ACHN (cell line): ENCODE measurements around the gene ANK2.
A peak's percentile ranks its signal among the peaks of the same experiment; 100 is the strongest.
"Not testable (repeated sequence)": the region's sequence is repeated elsewhere in the genome, so short reads cannot be mapped to it uniquely, and the experiment has no call there.

Source experiments
- DNase-seq: peaks from one replicate; pipeline ENCODE4 v3.0.0-alpha.2; 2015
- in situ Hi-C: cut with HindIII; loops from 2 replicates; pipeline ENCODE4 v1.10.0; 2017; ENCODE audit warnings: low sequenced_read_pairs, low pct_ligation_motif_present, low pct_unique_long_range_greater_than_20kb

Gene ANK2

DNA sequence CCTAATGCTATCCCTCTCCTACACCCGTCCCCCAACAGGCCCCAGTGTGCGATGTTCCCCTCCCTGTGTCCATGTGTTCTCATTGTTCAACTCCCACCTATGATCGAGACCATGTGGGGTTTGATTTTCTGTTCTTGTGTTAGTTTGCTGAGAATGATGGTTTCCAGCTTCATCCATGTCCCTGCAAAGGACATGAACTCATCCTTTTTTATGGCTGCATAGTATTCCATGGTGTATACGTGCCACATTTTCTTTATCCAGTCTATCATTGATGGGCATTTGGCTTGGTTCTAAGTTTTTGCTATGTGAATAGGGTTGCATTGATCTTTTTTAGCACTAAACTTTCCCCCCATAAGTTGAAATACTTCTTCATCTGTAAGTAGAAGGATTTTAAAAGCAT is 195.3 kb downstream of the ANK2 start:
- in situ Hi-C loops, DNase-seq: not testable (repeated sequence)

DNA sequence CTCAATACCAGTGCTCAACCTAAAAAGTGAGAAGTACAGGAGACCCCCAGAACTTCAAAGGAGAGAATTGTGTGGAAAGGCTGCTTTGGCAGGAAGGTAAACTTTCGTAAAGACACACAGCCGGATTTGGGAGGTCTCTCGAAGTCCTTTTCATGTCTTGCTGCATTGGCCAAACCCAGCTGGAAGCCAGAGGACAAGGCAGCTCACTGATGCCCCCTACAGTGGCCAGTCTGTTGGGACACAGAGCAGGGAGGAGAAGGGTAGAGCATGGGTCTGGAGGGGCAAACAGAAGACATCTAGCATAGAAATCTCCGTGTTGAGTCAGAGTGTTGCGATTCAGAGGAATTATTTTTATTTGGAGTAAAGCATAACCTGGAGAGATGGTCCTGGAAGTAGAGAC is 198.9 kb downstream of the ANK2 start:
- DNase-seq = peak; percentile 19
- in situ Hi-C loops = no loop called here

DNA sequence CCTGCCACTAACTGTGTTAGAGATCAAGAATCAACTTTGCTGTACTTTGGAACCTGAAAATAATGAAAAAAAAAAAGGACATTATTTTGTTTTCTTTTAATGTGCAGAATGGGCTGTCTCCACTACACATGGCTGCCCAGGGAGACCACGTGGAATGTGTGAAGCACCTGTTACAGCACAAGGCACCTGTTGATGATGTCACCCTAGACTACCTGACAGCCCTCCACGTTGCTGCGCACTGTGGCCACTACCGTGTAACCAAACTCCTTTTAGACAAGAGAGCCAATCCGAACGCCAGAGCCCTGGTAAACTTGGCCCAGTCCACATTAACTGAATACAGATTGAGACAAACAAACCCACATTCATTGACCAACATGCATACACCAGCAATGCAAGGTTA is 206.2 kb downstream of the ANK2 start:
- in situ Hi-C loops = no loop called here
- no peak for DNase-seq

DNA sequence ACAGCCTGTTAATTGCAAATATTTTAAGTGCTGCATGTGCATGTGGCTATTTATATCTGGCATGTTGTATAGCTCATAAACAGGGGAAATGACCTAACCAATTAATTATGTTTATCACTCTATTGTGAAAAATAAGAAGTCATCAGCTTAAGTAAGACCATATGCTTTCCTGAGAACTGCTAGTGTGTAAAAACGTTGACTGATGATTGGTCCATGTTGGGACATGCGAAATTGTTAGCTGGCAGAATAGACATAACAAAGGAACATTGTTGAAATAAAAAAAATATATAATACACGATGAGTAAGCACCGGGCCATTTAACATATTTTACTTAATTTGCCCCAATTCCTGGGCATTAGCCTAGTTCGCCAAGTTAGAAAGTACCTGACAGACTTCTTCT is 207.5 kb downstream of the ANK2 start:
- DNase-seq = no peak
- in situ Hi-C loops = no loop called here

DNA sequence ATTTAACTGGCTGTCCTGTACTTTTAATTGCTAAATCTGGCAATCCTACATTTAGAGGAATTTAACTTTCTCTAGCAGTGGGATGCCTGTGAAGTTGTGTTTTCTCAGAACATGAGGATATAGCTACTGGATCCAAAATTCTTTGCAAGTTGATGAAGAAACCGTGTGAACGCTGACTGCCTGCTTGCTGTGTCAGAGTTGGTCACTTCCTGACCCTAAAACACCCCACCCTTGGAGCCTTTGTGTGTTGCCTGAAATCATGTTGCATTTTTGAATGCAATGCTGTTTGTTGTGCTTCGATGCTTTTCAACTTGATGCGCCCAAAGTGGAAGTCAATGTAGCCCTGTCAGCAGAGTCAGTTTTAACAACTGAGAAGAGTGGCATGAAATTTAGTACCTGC is 211.2 kb downstream of the ANK2 start:
- in situ Hi-C loops = no loop called here
- DNase-seq = no peak

DNA sequence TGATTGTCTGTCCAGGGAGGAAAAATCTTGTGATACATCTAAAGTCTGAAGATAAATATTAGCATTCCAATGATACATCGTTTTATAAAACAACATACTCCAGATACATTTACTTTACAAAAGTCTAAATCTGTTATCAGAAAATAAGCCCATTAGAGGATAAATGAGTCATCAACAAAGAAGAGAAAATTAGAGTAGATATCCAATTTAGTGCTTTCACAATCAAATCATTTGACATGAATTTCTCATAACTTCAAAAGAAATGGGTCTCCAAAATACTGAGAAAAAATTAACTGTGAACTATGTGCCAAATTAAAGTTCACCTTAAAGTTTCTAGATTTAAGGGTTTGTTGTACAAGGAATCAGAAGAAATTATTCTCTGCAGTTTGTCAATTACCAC is 213.8 kb downstream of the ANK2 start:
- in situ Hi-C loops = no loop called here

DNA sequence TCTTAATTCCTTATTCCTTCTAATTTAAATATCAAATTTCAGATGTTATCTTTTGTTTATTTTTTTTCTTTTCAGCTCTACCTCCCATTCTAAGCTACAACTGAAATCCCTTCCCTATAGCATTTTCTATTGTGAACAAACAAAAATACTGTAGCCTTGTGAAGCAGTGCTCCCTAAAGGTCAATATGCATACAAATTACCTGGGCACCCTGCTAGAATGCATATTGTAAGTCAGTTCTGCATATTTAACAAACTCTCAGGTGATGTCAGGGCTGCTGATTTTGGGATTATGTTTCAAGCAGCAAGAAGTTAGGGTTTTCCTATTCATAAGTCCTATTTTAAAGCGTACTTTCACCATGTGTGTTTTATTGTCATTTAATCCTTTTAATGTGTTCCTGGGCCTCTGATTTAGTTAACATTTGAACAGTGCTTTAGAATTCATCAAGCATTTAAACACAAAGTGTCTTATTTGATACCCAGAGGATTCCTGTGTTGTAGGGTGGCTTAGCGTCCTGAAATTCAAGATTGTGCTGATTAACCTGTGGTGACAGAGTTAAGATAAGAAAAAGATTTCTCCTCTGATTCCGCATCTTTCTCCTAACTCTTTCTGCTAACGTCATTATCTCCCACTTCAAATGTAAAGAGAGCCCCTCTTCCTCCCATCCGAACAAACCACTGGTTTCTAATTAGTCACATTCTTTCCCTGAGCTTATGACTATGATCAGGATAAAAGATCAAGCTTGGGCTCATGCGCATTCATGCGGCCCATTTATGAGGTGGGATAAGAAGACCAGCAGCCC is 221.3 kb downstream of the ANK2 start:
- in situ Hi-C loops = no loop called here
- no peak for DNase-seq

More for the DNA sequence above, 213.8 kb downstream of the ANK2 start:
- no peak for DNase-seq

DNA sequence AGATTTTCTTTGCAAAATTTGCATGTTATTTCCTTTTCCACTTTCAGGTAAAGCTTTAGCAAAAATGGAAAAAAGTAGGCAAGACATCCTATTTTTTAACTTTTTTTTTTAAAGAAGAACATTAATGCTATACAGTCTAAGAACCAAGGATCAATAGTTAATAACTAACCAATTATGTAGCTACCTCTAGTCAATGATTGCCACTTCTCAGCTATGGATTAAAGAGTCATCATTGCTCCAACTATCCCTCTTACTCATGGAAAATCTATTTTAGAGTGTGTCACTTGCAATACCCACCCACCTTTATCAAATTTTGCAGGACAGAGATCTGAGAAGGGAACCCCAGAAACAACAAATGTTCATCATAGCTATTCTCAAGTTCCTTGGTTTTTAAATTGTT is 223.1 kb downstream of the ANK2 start:
- DNase-seq = peak; percentile 47
- in situ Hi-C loops = no loop called here

DNA sequence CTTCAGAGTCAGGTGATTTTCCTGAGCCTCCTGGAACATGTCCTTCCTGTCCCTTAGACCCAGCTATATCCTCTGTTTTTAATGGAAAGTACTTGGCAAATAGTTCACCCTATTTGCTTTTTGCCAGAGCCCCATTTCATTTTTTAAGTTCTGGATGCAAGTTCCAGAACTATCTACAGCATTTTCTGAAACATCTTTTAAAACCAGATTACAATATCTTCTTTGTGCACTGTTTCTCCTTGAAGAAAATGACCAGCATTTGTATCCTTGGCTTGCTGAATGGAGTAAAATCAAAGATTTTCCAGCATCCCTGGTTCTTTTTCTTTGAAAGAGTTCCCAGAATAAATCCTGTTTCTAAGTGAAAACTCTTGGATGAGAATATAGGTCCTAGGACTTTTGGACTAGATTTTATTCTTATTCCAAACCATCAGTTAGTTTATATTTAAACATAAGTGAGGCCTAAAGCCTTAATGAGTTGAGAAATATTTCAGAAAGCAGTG is 224.3 kb downstream of the ANK2 start:
- in situ Hi-C loops = no loop called here
- DNase-seq = no peak

DNA sequence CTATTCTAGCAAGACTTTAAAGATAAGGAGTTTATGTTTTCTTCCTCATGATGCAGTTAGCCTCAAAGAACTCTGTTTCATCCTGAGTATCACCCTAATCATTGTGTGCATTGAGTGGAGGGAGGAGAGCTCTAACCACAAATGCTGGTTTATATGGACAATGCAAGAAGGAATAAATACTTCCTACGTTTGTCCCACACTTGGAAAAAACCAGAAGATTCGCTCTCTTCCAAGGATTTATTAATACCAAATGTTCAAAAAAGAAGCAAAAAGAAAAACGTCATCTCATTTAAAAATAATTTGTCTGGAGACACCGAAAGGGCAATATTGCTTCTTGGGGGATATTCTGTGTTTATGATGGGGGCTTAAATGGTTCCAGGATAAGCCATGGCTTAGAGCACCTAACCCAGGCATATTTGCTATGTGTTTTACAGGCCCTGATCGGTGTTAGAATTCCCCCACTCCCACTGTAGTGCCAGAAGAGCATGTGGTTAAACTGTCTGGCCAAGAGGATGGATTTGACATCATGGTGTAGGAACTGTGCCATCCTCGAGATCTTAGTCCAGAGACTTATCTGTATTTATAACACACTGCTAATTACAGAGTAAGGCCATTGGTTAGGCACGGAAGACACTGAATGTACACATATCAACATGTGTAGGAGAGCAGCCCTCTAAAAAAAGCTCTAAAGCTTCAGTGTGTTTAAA is 227.2 kb downstream of the ANK2 start:
- no peak for DNase-seq
- in situ Hi-C loops = no loop called here

DNA sequence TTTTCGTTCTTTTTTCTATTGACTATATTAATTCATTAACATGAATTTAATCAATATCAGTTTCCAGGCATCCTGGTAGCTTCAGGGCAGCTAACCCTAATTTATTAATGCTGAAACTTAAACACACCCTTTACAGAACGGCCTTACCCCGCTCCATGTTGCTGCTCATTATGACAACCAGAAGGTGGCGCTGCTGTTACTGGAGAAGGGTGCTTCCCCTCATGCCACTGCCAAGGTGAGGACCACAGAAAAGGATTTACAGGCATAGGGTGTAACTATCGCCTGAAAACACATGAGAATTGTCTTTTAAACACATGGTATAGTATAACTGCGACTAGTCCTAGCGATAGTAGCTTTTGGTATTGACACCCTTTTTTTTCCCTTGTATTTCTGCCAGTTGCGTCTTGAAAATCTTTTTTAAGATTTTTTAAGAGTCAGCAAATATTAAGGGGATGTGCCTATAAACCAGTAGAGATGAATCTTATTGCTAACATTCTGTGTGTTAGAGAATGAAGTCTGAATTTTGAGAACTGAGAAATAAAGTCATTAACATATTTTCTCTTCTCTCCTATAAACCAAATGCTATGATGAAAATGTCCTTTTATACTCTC is 229.0 kb downstream of the ANK2 start:
- in situ Hi-C loops = no loop called here
- peak; percentile 73 for DNase-seq

DNA sequence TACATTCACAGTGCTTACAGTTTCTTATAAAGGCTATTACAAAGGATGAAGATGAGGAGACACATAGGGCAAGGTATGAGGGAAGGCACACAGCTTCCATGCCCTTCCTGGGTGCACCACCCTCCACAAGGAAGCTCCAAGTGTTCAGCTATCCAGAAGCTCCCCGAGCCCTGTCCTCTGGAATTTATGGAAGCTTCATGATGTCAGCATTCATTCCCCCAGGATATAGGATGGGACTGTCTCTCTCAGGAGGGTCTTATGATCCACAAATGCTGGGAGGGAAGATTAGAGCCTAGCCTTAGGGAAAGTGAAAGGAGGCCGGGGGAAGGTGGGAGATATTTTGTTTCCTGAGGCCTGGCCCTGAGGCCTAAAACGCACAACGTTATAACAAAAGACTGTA is 236.0 kb downstream of the ANK2 start:
- DNase-seq = no peak
- in situ Hi-C loops = no loop called here

DNA sequence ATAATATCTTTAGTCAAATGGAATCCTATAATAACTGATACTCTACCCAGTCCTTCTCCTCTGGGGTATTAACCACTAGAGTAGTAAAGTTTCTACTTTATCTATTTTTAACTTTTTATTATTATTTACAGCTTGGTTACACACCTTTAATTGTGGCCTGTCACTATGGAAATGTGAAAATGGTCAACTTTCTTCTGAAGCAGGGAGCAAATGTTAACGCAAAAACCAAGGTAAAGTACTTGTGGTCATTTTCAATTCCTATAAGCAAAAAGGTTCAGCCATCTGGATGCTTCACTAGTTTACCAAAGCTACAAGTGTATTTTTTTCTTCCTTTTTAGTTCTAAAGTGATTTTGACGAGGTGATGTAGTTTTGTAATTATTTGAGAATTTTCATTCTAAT is 238.8 kb downstream of the ANK2 start:
- in situ Hi-C loops = no loop called here
- DNase-seq = no peak

DNA sequence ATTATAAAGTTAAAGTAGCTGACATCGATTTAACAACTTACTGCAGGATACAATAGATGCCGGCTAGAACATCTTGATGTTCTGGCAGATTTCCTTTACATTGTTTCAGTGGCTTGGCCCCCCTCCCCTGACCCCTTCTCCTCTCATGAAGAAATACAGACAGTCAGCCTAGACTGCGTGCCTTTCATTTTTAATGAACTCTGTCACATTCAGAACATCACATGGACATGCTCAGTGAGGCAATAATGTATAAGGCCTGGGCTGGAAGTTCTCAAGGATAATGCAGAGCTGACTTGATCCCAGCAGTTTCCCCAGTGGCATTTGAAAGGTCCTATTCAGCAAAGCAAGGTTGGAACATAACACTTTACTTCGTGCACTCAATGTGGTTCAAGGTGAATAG is 239.2 kb downstream of the ANK2 start:
- in situ Hi-C loops = no loop called here
- DNase-seq = no peak

DNA sequence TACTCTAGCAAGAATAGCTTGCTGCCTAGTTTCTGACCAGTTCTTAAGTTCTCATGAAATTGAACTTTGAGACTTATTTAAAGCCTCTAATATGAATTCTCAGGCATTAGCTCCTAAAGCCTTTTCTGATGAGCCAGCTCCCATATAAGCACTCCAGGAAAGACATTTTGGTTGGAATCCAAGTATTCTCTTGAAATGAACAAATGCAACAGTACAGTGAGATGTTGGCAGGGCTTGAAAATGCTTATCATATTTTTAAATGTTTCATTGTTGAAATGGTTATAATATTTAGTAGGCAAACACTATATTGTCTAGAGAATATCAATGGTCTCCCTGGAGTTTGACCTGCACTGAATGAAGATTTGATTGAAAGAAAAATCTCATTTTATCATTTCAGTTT is 240.3 kb downstream of the ANK2 start:
- no peak for DNase-seq
- in situ Hi-C loops = no loop called here

DNA sequence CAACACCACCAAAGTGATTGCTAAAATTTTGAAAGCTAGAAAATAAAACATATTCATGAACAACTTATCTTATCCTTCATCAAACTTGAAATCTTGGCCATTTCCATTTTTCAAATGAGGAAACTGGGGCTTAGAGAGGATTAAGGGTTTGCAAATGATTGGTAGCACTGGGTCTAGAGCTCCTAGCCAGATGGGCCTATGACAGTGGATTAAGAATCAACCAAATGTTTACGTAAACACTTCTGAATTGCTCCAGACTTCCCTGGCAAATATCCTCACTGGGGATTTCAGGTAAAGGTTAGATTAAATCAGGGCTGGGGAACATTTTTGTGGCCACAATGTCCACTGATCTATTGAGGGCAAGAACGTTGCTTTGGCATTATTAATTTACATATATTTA is 241.2 kb downstream of the ANK2 start:
- in situ Hi-C loops = no loop called here

DNA sequence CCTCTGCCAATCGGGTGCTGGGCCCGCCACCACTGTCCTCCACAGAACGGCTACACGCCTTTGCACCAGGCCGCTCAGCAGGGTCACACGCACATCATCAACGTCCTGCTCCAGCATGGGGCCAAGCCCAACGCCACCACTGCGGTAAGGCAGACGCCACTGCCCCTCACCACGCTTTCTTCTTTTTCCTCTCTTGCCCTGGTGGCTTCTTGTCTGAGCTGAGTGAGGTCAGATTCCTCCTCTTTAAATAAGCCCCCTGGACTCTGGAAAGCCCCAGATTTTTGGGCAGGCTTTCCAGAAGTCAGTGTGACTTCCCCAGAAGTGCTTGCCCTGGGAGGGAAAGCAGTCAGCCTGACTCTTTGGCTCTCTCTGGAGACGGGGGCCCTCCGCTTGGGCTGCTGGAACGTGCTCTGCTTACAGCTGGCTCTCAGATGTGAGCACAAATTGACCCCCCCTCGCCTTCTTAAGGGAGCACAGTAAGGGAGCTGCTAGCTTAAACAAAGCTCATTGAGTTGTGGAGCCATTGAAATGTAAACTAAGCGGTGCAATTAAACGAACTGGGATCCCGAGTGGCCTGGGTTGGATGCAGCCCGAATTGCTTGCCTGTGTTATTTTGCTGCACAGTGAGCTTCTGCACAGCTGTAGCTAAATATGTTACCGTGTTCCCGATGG is 243.1 kb downstream of the ANK2 start:
- in situ Hi-C loops = no loop called here
- no peak for DNase-seq

More for the DNA sequence above, 241.2 kb downstream of the ANK2 start:
- DNase-seq = no peak

DNA sequence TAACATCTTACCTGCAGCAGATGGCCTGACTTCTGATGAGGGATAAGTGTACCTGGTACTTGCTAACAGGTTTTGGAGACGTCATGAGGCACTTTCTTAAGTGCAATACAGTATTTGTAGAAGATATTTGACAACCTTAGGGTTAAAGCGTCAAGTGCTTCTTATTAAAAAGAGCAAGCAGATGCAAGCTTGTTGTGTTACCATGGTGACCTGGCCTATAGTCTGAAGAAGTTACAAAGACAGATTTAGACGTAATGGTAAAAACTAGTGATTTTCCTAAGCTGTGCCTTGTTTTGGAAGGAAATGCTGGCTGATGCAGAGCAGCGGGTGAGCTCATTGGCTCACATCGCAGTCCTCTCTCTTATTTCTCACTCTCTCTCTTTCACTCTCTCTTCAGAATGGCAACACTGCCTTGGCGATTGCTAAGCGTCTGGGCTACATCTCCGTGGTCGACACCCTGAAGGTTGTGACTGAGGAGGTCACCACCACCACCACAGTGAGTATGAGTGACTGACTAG is 243.6 kb downstream of the ANK2 start:
- DNase-seq = no peak
- in situ Hi-C loops = no loop called here

DNA sequence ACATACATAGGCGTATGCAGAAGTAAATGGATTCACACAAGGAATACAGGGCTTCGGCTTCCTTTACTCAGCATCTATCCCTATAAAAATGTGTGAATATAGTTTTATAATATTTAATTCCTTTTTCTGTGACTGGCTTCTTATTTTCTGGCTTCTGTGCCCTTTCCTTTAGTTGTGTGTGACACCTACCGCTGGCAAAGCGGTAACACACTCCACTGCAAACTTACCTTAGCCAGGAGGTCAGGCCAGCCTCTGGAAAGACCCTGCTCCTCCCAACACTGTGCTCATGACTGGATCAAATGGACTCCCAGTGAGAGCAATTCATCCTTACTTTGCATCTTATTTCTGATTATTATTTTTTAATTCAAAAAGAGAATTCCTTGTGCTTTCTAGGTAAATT is 244.2 kb downstream of the ANK2 start:
- no peak for DNase-seq
- in situ Hi-C loops = no loop called here
